ENCODE data around the gene AAGAB.

AAGAB gene

GRCh38 chr15:67253101-67253500 is 1.4 kb downstream of the AAGAB start:
- no peak for DNase-seq

GRCh38 chr15:67251318-67251717 is 3.1 kb downstream of the AAGAB start:
- DNase-seq, result no peak

GRCh38 chr15:67249830-67250229 is 4.6 kb downstream of the AAGAB start:
- no peak for DNase-seq

- DNase-seq, result no peak
These were observed 6.4 kb downstream of the AAGAB start for GRCh38 chr15:67248011-67248505.

GRCh38 chr15:67246606-67247005 is 7.9 kb downstream of the AAGAB start:
- peak; percentile 29 to 30 for DNase-seq

- DNase-seq, result no peak
These were observed 9.4 kb downstream of the AAGAB start for GRCh38 chr15:67244971-67245478.

- DNase-seq, result no peak
These were observed 11.8 kb downstream of the AAGAB start for GRCh38 chr15:67242708-67243111.

GRCh38 chr15:67241132-67241855 is 13.2 kb downstream of the AAGAB start:
- DNase-seq, result peak; percentile 61 to 64

GRCh38 chr15:67240235-67241131 is 14.0 kb downstream of the AAGAB start:
- DNase-seq, result no peak

GRCh38 chr15:67232591-67232990 is 21.9 kb downstream of the AAGAB start:
- DNase-seq, result no peak

- no peak for DNase-seq
These were observed 24.0 kb downstream of the AAGAB start for GRCh38 chr15:67230504-67230903.

- DNase-seq, result no peak
These were observed 26.2 kb downstream of the AAGAB start for GRCh38 chr15:67228286-67228685.

- no peak for DNase-seq
These were observed 26.6 kb downstream of the AAGAB start for GRCh38 chr15:67227846-67228245.

GRCh38 chr15:67227431-67227830 is 27.0 kb downstream of the AAGAB start:
- no peak for DNase-seq

GRCh38 chr15:67225336-67225735 is 29.1 kb downstream of the AAGAB start:
- DNase-seq, result no peak

- DNase-seq, result no peak
These were observed 29.6 kb downstream of the AAGAB start for GRCh38 chr15:67224889-67225288.

- DNase-seq, result no peak
These were observed 35.2 kb downstream of the AAGAB start for GRCh38 chr15:67219288-67219687.

GRCh38 chr15:67218428-67218827 is 36.0 kb downstream of the AAGAB start:
- DNase-seq, result no peak

GRCh38 chr15:67216859-67217258 is 37.6 kb downstream of the AAGAB start:
- DNase-seq, result no peak

GRCh38 chr15:67215102-67215501 is 39.4 kb downstream of the AAGAB start:
- no peak for DNase-seq

GRCh38 chr15:67212684-67213367 is 41.6 kb downstream of the AAGAB start:
- DNase-seq, result no peak

GRCh38 chr15:67210555-67211168 is 43.8 kb downstream of the AAGAB start:
- DNase-seq, result no peak

- no peak for DNase-seq
These were observed 46.1 kb downstream of the AAGAB start for GRCh38 chr15:67208396-67208795.
